Hepatocyte (in vitro differentiated cells): ENCODE measurements around the gene SDR42E1. TPM values are rescaled to one million over a fixed set of nuclear protein-coding genes. Genes with fewer than 3 reads are reported as not detected.

Experiments used
- DNase-seq: peaks from one replicate; pipeline ENCODE4 v3.0.0-alpha.2; 2016; ENCODE audit warnings: low spot score
- H2AFZ ChIP-seq: fragments of 200-600 bp; sonication (generic); 2 replicates; pipeline ENCODE4 v1.6.0; 2016; ENCODE audit warnings: antibody characterized with exemption, mild to moderate bottlenecking
- H3K27ac ChIP-seq: fragments of 200-600 bp; sonication (generic); 2 replicates; pipeline ENCODE4 v1.5.1; 2016; ENCODE audit warnings: mild to moderate bottlenecking
- H3K27me3 ChIP-seq: fragments of 200-600 bp; sonication (generic); 2 replicates; pipeline ENCODE4 v1.6.1; 2016
- H3K36me3 ChIP-seq: fragments of 200-600 bp; sonication (generic); replicated peaks from 2 replicates; pipeline ENCODE4 v1.5.1; 2016; ENCODE audit warnings: low read depth; ENCODE audit not compliant: insufficient read depth
- H3K4me1 ChIP-seq: fragments of 200-600 bp; sonication (generic); 2 replicates; pipeline ENCODE4 v1.5.1; 2016; ENCODE audit warnings: mild to moderate bottlenecking, moderate library complexity; ENCODE audit not compliant: insufficient read depth
- H3K4me2 ChIP-seq: fragments of 200-600 bp; sonication (generic); 2 replicates; pipeline ENCODE4 v1.6.0; 2016
- H3K4me3 ChIP-seq: fragments of 200-600 bp; sonication (generic); 2 replicates; pipeline ENCODE4 v1.5.1; 2016; ENCODE audit warnings: mild to moderate bottlenecking
- H3K79me2 ChIP-seq: fragments of 200-600 bp; sonication (generic); 2 replicates; pipeline ENCODE4 v1.6.0; 2017; ENCODE audit warnings: mild to moderate bottlenecking
- H3K9me2 ChIP-seq: fragments of 200-600 bp; sonication (generic); replicated peaks from 2 replicates; pipeline ENCODE4 v1.6.0; 2017; ENCODE audit warnings: mild to moderate bottlenecking; ENCODE audit not compliant: insufficient read depth
- H3K9me3 ChIP-seq: fragments of 200-600 bp; sonication (generic); 2 replicates; pipeline ENCODE4 v1.5.1; 2016; ENCODE audit warnings: low read depth, mild to moderate bottlenecking
- H4K20me1 ChIP-seq: fragments of 200-600 bp; sonication (generic); 2 replicates; pipeline ENCODE4 v1.6.0; 2016; ENCODE audit warnings: mild to moderate bottlenecking; ENCODE audit not compliant: insufficient read depth, poor library complexity, severe bottlenecking
- EZH2 ChIP-seq: fragments of 200-600 bp; sonication (generic); IDR thresholded peaks from 2 replicates; pipeline ENCODE4 v1.6.1; 2016; ENCODE audit warnings: antibody characterized with exemption, mild to moderate bottlenecking, borderline replicate concordance
- EZH2phosphoT487 ChIP-seq: fragments of 200-600 bp; sonication (generic); IDR thresholded peaks from one replicate; pipeline ENCODE4 v1.6.1; 2018; ENCODE audit warnings: antibody characterized with exemption, mild to moderate bottlenecking, low read depth, moderate library complexity; ENCODE audit not compliant: unreplicated experiment, severe bottlenecking
- WGBS: methylation state at CpG from one replicate; pipeline ENCODE4 v1.1.6; 2016; ENCODE audit warnings: low lambda C conversion rate; ENCODE audit errors: missing lambda C conversion rate; 5-methylcytosine and 5-hydroxymethylcytosine counted together
- polyA plus RNA-seq: library from polyadenylated mRNA; unstranded; fragments of >200 nt; fragmentation: Nextera tagmentation; extraction: Ambion mirVana; gene quantifications from 2 replicates; pipeline ENCODE4 v1.2.1, GENCODE V29; 2016
- total RNA-seq: library from RNA; depleted of rRNA; stranded (reverse); fragments of >200 nt; gene quantifications from 2 replicates; pipeline ENCODE4 v1.2.3, GENCODE V29; 2014
- TF ChIP-seq, protein P1 (sequence below): fragments of 200-600 bp; sonication (generic); IDR thresholded peaks from 2 replicates; pipeline ENCODE4 v1.5.1; 2016; ENCODE audit warnings: antibody characterized with exemption, mild to moderate bottlenecking; ENCODE audit not compliant: poor library complexity

Gene SDR42E1
- total and polyA plus RNA-seq, 2 experiments from 2014 or later, result 0.04 TPM; not detected in 1

DNA sequence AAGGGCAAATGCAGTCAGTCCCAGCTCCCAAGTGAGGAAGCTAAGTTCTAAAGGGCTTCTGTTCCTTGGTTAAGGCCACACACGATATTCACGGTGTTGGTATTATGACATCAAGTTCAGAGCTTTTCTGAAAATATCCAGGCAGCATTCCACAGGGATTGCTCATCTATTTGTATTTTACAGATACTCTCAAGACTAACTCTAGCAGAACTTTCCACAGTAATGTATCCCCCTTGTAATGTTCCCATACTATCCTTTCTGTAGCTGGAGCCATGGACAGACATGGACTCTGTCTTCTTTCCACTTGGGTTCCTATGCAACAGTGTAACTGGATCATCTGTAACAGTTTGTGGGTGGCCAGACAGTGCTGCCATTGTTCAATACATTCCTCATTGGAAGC is 13.5 kb downstream of the SDR42E1 start:
- Histone ChIP-seq H3K4me1 (peaks cover 23% of the 10 kb centered on the region), H2AFZ (no peak overlapping the region), H3K4me3 (no peak overlapping the region), H3K4me2 (peak overlapping the region; percentile 26), H3K9me3 (no peaks in the 10 kb centered on the region), H4K20me1 (no peaks in the 10 kb centered on the region), H3K79me2 (no peaks in the 10 kb centered on the region), H3K27me3 (no peaks in the 10 kb centered on the region), H3K9me2 (no peaks in the 10 kb centered on the region), H3K27ac (peak overlapping the region; percentile 81), H3K36me3 (no peaks in the 10 kb centered on the region)
- TF ChIP-seq EZH2phosphoT487 (no peak), EZH2 (no peak)
- TF ChIP-seq, protein P1, sequence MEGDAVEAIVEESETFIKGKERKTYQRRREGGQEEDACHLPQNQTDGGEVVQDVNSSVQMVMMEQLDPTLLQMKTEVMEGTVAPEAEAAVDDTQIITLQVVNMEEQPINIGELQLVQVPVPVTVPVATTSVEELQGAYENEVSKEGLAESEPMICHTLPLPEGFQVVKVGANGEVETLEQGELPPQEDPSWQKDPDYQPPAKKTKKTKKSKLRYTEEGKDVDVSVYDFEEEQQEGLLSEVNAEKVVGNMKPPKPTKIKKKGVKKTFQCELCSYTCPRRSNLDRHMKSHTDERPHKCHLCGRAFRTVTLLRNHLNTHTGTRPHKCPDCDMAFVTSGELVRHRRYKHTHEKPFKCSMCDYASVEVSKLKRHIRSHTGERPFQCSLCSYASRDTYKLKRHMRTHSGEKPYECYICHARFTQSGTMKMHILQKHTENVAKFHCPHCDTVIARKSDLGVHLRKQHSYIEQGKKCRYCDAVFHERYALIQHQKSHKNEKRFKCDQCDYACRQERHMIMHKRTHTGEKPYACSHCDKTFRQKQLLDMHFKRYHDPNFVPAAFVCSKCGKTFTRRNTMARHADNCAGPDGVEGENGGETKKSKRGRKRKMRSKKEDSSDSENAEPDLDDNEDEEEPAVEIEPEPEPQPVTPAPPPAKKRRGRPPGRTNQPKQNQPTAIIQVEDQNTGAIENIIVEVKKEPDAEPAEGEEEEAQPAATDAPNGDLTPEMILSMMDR, result no peak
- DNase-seq, result peak; percentile 73
- WGBS, result 14% methylated on average over 2 of the region's 2 CpGs

DNA sequence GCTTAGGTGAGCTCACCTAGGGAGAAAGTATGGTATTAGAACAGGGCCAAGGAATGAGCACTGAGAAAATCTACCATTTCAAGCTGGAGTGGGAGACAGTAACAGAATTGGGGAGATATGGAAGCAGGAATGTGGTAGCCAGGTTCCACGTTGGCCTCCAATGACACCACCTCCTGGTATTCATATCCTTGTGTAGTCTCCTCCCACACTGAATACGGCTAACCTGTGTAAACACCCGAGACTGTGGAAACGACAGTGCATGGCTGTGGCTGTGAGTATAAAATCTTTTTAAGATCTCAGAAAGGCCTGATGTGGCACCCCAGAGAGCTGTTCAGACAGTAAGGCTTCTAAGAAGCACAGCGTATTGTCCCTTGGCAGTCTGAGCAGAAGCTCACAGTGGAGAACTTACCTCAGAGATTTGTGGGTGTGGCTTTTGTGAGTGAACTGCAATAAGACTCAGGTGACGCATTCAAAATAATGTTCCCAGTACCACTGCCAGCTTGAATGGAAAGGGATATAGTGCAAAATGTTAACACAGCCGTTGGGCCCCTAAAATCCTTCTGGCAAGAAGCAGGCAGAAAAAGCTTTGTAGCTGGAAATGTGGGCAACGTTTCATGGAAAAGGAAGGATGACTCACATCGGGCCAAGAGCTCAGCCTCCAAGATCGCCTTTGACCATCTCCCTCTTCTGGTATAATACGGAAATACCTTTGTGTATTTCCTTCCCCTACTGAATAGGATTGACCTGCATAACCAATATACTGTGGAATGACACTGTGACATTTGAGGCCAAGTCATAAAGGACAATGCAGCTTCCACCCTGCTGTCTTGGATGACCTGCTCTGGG is 14.4 kb downstream of the SDR42E1 start:
- H3K27me3 ChIP-seq, result no peaks in the 10 kb centered on the region
- H3K27ac ChIP-seq, result peak overlapping the region; percentile 81
- no peaks in the 10 kb centered on the region for H3K9me2 ChIP-seq
- no peak for TF ChIP-seq EZH2phosphoT487
- no peak for TF ChIP-seq EZH2
- TF ChIP-seq, protein P1, result peak; percentile 29
- no peaks in the 10 kb centered on the region for H3K36me3 ChIP-seq
- H3K4me1 ChIP-seq, result peaks cover 23% of the 10 kb centered on the region
- H3K4me2 ChIP-seq, result peak overlapping the region; percentile 27
- no peaks in the 10 kb centered on the region for H4K20me1 ChIP-seq
- 58% methylated on average over 11 of the region's 11 CpGs for WGBS
- H3K4me3 ChIP-seq, result no peak overlapping the region
- peak; percentile 77 for DNase-seq
- H3K9me3 ChIP-seq, result no peaks in the 10 kb centered on the region
- peak overlapping the region; percentile 1 for H2AFZ ChIP-seq
- H3K79me2 ChIP-seq, result no peaks in the 10 kb centered on the region

DNA sequence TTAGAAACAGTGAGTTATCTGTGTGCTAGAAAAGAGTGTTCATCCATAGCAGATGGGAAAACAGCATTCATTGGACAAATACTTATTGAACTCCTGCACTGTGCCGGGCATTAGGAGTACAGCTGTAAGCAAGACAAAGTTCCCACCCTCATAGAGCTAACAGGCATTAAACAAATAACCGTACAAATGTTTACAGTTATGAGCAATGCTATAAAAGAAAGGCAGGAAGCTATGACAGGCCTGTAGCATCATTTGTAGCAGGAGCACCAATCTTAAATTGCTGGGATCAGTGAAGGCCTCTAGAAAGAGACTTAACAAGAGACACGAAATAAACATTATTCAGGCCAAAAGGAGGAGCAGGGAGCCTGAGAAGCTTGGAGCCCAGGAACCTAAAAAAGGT is 15.6 kb downstream of the SDR42E1 start:
- no peak for DNase-seq
- H3K4me1 ChIP-seq, result peaks cover 24% of the 10 kb centered on the region
- TF ChIP-seq EZH2 (no peak), EZH2phosphoT487 (no peak)
- TF ChIP-seq, protein P1, result no peak
- no peak overlapping the region for H3K4me3 ChIP-seq
- peak overlapping the region; percentile 37 for H3K27ac ChIP-seq
- WGBS, result 57% methylated on average over 3 of the region's 3 CpGs
- H3K36me3 ChIP-seq, result no peaks in the 10 kb centered on the region
- H3K4me2 ChIP-seq, result no peak overlapping the region
- H3K9me2 ChIP-seq, result no peaks in the 10 kb centered on the region
- H4K20me1 ChIP-seq, result no peaks in the 10 kb centered on the region
- H2AFZ ChIP-seq, result no peak overlapping the region
- H3K27me3 ChIP-seq, result no peaks in the 10 kb centered on the region
- no peaks in the 10 kb centered on the region for H3K79me2 ChIP-seq
- no peaks in the 10 kb centered on the region for H3K9me3 ChIP-seq
